Effector memory CD8-positive, alpha-beta T cell (primary cell): ENCODE measurements around the gene HSDL2.
"Not testable (repeated sequence)": the region's sequence is repeated elsewhere in the genome, so short reads cannot be mapped to it uniquely, and the experiment has no call there.

Experiments
- ATAC-seq: fragments of 150-1000 bp; cut with Tn5 transposase; replicated peaks from 2 replicates; pipeline ENCODE4 v1.10.0; 2021; ENCODE audit warnings: mild to moderate bottlenecking, moderate library complexity
- DNase-seq, 3 experiments: peaks; one replicate each; pipeline ENCODE4 v3.0.0; 2021
- H3K27ac Mint-ChIP-seq, 2 donors: one replicate each; pipeline ENCODE4 v1.8.0; 2022; ENCODE audit warnings: mild to moderate bottlenecking in 2 of 2, mixed read lengths in 2 of 2, moderate library complexity in 2 of 2
- H3K27me3 Mint-ChIP-seq, 2 donors: one replicate each; pipeline ENCODE4 v1.8.0; 2022; ENCODE audit warnings: mixed read lengths in 2 of 2
- H3K36me3 Mint-ChIP-seq: one replicate; pipeline ENCODE4 v1.8.0; 2022; ENCODE audit warnings: mild to moderate bottlenecking, moderate library complexity, mixed read lengths; ENCODE audit not compliant: insufficient read depth
- H3K4me1 Mint-ChIP-seq, 2 donors: one replicate each; pipeline ENCODE4 v1.8.0; 2022; ENCODE audit warnings: low read depth in 2 of 2, mixed read lengths in 2 of 2
- H3K4me3 Mint-ChIP-seq, 2 donors: one replicate each; pipeline ENCODE4 v1.8.0; 2022; ENCODE audit warnings: mild to moderate bottlenecking in 2 of 2, mixed read lengths in 2 of 2, moderate library complexity in 2 of 2
- H3K9me3 Mint-ChIP-seq, 2 donors: one replicate each; pipeline ENCODE4 v1.8.0; 2022; ENCODE audit warnings: mixed read lengths in 2 of 2

HSDL2 gene

GRCh38 chr9:112391936-112392560, 12.1 kb downstream of the HSDL2 start:
- ATAC-seq, H3K27ac Mint-ChIP-seq, H3K27me3 Mint-ChIP-seq: not testable (repeated sequence)

DNA sequence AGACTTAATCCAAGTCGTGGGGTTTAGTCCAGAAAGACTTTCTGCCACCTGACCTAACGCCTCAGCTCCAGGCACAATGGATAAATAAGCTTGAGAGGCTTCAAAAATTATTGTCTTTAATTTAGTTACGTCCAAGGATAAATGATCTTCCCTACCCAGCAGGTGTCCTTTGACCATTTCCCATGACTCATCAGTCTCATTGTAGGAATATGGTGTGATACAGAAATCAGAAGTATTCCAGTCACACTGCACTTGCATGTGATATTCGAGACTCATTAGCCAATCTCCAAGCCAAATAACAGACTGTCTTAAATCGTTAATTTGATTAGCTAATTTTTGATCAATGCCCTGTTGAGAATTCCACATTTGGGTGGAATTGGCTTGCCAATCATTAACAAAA, 13.2 kb downstream of the HSDL2 start:
- not testable (repeated sequence) for DNase-seq, H3K27me3 Mint-ChIP-seq, H3K27ac Mint-ChIP-seq, ATAC-seq, H3K4me1 Mint-ChIP-seq, H3K9me3 Mint-ChIP-seq, H3K36me3 Mint-ChIP-seq, H3K4me3 Mint-ChIP-seq

More at GRCh38 chr9:112391936-112392560, 12.1 kb downstream of the HSDL2 start:
- H3K9me3 Mint-ChIP-seq, H3K36me3 Mint-ChIP-seq, H3K4me1 Mint-ChIP-seq, H3K4me3 Mint-ChIP-seq, DNase-seq: not testable (repeated sequence)

DNA sequence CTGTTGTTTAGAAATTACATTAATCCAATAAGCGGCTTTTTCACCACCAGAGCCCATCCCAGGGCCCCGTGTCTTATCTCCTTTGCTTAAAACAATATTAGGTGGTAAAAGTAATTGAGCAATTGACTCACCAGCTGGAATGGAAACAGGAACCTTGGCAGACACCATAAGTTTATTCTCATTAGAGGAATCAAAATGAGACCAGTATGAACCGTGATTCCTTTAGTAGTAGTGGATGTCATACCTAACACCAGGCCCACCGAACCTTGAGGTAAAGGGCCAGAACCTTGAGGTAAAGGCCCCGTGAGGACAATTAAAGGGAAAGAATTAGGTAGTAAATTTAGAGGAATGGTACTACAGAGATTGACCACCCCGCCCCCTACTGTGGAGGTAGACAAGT, 16.5 kb downstream of the HSDL2 start:
- no peak for ATAC-seq
- H3K9me3 Mint-ChIP-seq, result peaks cover 7 to 18% of the 10 kb centered on the region in 2 donors
- peaks cover 4% of the 10 kb centered on the region for H3K36me3 Mint-ChIP-seq
- H3K4me3 Mint-ChIP-seq, result no peak overlapping the region
- H3K4me1 Mint-ChIP-seq, result no peaks in the 10 kb centered on the region
- H3K27me3 Mint-ChIP-seq, result no peaks in the 10 kb centered on the region
- no peak overlapping the region for H3K27ac Mint-ChIP-seq
- DNase-seq, result no peak

GRCh38 chr9:112396872-112397271, 17.0 kb downstream of the HSDL2 start:
- H3K4me3 Mint-ChIP-seq, result no peak overlapping the region
- no peaks in the 10 kb centered on the region for H3K4me1 Mint-ChIP-seq
- H3K27ac Mint-ChIP-seq, result no peak overlapping the region
- DNase-seq (no peak), ATAC-seq (no peak)
- peaks cover 7 to 18% of the 10 kb centered on the region in 2 donors for H3K9me3 Mint-ChIP-seq
- H3K36me3 Mint-ChIP-seq, result no peaks in the 10 kb centered on the region
- no peaks in the 10 kb centered on the region for H3K27me3 Mint-ChIP-seq

DNA sequence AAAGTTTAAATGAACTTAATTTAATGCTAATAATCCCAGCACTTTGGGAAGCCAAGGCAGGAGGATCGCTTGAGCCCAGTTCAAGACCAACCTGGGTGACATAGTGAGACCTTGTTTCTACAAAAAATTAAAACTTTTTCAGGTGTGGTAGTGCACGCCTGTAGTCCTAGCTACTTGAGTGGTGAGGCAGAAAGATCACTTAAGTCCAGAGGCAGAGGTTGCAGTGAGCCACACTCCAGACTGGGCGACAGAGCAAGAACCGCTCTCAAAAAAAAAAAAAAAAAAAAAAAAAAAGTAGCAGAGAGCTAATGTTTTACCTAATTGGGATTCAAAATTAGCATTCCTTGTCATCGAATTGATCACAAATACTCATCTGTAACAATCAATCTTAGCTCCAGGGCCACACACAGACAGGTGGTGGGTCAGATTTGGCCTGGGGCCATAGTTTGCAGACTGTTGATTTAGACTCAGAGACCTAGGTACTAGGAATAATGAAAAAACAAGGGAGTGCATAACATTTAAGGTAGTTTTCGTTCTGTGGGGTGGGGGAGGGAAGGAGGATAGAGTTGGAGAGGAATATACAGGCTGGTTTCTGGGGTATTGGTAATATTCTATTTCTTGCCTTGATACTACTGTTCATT, 21.4 kb downstream of the HSDL2 start:
- DNase-seq, result no peak
- peaks cover 1 to 4% of the 10 kb centered on the region in 2 donors for H3K4me1 Mint-ChIP-seq
- H3K27me3 Mint-ChIP-seq, result no peaks in the 10 kb centered on the region
- H3K36me3 Mint-ChIP-seq, result peaks cover 5% of the 10 kb centered on the region
- no peak overlapping the region for H3K27ac Mint-ChIP-seq
- H3K4me3 Mint-ChIP-seq, result no peak overlapping the region
- peaks cover 7 to 18% of the 10 kb centered on the region in 2 donors for H3K9me3 Mint-ChIP-seq
- no peak for ATAC-seq

DNA sequence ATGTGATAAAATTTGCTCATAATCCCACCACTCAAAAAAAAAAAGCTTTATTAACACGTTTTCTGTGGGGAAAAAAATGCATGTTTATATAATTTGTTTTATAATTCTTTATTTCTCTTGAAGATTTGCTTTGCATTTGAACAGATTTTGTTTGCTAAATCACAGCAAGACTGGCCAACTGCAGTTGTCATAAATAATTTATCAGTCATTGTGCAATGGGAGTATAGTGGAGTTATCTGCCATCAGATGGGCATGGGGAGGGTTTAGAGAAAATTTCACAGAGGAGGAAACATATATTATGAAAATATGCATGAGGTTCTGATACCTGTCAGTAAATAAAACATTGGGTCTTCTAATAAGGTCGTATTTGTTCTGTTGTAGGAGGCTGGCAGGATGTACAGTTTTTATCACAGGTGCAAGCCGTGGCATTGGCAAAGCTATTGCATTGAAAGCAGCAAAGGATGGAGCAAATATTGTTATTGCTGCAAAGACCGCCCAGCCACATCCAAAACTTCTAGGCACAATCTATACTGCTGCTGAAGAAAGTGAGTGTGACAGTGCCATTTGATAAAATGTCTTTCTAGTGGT, 23.8 kb downstream of the HSDL2 start:
- Mint-ChIP-seq H3K27ac (no peak overlapping the region), H3K9me3 (peaks cover 4 to 6% of the 10 kb centered on the region in 2 donors), H3K4me3 (no peak overlapping the region), H3K27me3 (no peaks in the 10 kb centered on the region), H3K36me3 (peaks cover 12% of the 10 kb centered on the region), H3K4me1 (peaks cover 1 to 4% of the 10 kb centered on the region in 2 donors)
- ATAC-seq, result no peak
- DNase-seq, result no peak

- no peak for ATAC-seq
- no peaks in the 10 kb centered on the region for H3K9me3 Mint-ChIP-seq
- H3K36me3 Mint-ChIP-seq, result peaks cover 12% of the 10 kb centered on the region
- H3K27ac Mint-ChIP-seq, result no peak overlapping the region
- H3K4me3 Mint-ChIP-seq, result no peak overlapping the region
- H3K27me3 Mint-ChIP-seq, result no peaks in the 10 kb centered on the region
- no peak for DNase-seq
- H3K4me1 Mint-ChIP-seq, result peaks cover 1 to 4% of the 10 kb centered on the region in 2 donors
Measured at GRCh38 chr9:112404508-112404932, 24.6 kb downstream of the HSDL2 start.

DNA sequence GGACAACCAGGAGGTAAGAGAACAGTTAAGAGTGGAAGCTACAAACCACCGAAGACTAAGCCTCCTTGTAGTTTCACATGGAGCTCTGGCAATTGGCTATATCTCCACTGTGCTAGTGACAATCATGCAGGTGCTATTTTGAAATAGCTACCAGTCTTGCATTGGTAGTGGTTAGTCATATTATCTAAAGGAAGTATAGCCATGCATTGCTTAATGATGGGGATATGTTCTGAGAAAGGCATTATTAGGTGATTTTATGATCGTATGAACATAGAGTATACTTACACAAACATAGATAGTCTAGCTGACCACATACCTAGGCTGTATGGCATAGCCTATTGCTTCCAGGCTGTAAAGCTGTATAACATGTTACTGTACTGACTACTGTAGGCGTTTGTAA, 28.4 kb downstream of the HSDL2 start:
- no peak for DNase-seq
- Mint-ChIP-seq H3K4me1 (peaks cover 1 to 4% of the 10 kb centered on the region in 2 donors), H3K36me3 (peaks cover 20% of the 10 kb centered on the region), H3K4me3 (no peak overlapping the region), H3K27ac (no peak overlapping the region), H3K9me3 (no peaks in the 10 kb centered on the region), H3K27me3 (no peaks in the 10 kb centered on the region)
- no peak for ATAC-seq

DNA sequence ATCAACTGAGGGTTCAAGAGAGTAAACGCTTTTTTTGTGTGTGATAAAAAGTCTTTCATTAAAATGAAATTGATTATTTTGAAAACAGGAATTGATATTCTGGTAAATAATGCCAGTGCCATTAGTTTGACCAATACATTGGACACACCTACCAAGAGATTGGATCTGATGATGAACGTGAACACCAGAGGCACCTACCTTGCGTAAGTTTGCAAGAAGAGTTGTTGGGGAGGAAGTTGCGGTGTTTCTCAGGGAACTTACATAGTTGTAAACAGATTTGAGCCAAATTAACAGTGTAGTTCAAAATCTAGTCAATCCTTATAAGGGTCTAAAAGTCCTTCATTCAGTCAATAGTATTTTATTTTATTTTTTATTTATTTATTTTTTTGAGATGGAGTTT, 28.9 kb downstream of the HSDL2 start:
- Mint-ChIP-seq H3K27me3 (no peaks in the 10 kb centered on the region), H3K9me3 (no peaks in the 10 kb centered on the region), H3K4me1 (peaks cover 1 to 4% of the 10 kb centered on the region in 2 donors), H3K36me3 (peaks cover 20% of the 10 kb centered on the region), H3K27ac (no peak overlapping the region), H3K4me3 (no peak overlapping the region)
- ATAC-seq (no peak), DNase-seq (no peak)

GRCh38 chr9:112409758-112410157, 29.9 kb downstream of the HSDL2 start:
- Mint-ChIP-seq H3K4me3 (no peak overlapping the region), H3K4me1 (no peaks in the 10 kb centered on the region), H3K27me3 (no peaks in the 10 kb centered on the region), H3K9me3 (no peaks in the 10 kb centered on the region), H3K27ac (no peak overlapping the region), H3K36me3 (peaks cover 20% of the 10 kb centered on the region)
- no peak for DNase-seq
- ATAC-seq, result no peak

GRCh38 chr9:112411626-112412027, 31.7 kb downstream of the HSDL2 start:
- ATAC-seq, result no peak
- H3K27me3 Mint-ChIP-seq, result no peaks in the 10 kb centered on the region
- H3K27ac Mint-ChIP-seq, result no peak overlapping the region
- no peak for DNase-seq
- peaks cover 22% of the 10 kb centered on the region for H3K36me3 Mint-ChIP-seq
- no peak overlapping the region for H3K4me3 Mint-ChIP-seq
- H3K4me1 Mint-ChIP-seq, result no peaks in the 10 kb centered on the region
- no peaks in the 10 kb centered on the region for H3K9me3 Mint-ChIP-seq

DNA sequence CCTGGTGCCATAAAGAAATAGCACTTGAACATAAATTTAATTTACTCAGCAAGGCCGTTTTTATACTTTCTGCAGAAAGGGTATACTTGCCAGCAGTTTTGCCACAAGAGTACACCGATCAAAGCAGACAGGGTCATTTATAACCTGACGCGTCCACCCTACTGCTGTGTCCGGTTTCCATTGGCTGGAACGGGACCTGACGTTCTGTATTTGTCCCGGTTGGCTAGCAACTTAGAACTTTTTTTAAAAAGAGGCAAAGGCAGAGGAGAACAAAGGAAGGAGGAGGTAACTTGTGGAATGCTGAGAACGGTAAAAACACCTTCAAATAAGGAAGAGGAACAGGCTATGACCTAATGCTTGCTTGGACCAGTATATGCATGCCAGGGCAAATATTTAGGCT, 33.8 kb downstream of the HSDL2 start:
- DNase-seq, H3K4me3 Mint-ChIP-seq, H3K27me3 Mint-ChIP-seq, H3K27ac Mint-ChIP-seq, ATAC-seq, H3K9me3 Mint-ChIP-seq, H3K4me1 Mint-ChIP-seq: not testable (repeated sequence)
- H3K36me3 Mint-ChIP-seq, result peaks cover 18% of the 10 kb centered on the region

DNA sequence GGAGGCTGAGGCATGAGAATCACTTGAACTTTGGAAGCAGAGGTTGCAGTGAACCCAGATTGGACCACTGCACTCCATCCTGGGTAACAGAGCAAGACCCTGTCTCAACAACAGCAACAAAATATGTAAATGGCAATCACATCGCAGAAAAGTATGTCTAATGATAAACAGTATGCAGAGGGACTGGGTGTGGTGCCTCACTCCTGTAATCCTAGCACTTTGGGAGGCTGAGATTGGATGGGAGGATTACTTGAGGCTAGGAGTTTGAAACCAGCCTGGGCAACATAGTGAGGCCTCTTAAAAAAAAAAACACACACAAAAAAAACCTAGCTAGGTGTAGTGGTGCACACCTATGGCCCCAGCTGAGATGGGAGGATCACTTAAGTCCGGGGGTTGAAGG, 40.3 kb downstream of the HSDL2 start:
- no peaks in the 10 kb centered on the region for H3K9me3 Mint-ChIP-seq
- no peak overlapping the region for H3K4me3 Mint-ChIP-seq
- DNase-seq (no peak), ATAC-seq (no peak)
- no peak overlapping the region for H3K27ac Mint-ChIP-seq
- peaks cover 8% of the 10 kb centered on the region for H3K36me3 Mint-ChIP-seq
- no peaks in the 10 kb centered on the region for H3K27me3 Mint-ChIP-seq
- no peaks in the 10 kb centered on the region for H3K4me1 Mint-ChIP-seq

DNA sequence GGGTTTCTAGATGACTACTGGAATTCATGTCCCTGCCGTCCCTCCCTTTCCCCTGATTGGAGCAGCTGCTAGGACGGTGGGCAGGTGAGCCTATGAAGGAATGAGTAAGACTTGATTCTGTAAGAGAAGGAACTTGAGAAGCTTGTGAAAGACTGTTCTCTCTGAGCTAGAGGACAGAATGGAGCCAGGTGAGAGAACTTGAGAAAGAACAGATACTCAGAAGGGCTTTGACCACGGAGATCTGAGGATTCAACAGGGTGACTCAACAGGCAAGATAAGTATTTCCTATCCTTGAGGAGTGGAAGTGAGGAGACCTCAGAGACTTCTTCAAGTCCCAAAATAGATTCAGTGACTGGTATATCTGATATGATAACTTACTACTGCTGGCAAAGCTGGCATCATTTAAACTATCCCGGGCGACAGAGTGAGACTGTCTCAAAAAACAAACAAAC, 41.9 kb downstream of the HSDL2 start:
- Mint-ChIP-seq H3K27ac (no peak overlapping the region), H3K9me3 (no peaks in the 10 kb centered on the region), H3K36me3 (no peaks in the 10 kb centered on the region), H3K27me3 (no peaks in the 10 kb centered on the region), H3K4me1 (no peaks in the 10 kb centered on the region), H3K4me3 (no peak overlapping the region)
- no peak for ATAC-seq
- DNase-seq, result no peak
